ENCODE measurements around the gene NINJ2. TPM values are rescaled to one million over a fixed set of nuclear protein-coding genes. Genes with fewer than 3 reads are reported as not detected.

The NINJ2 gene
- total RNA-seq, 1 experiment from 2014 or later, result not detected

- CTCF ChIA-PET, result interaction anchor here (1.2 kb wide), 1 partner anchor 92 kb away, joined by 3 read pairs; no protein-coding TSS in a partner anchor
- peaks cover 30% of the 10 kb centered on the region for H3K27me3 Mint-ChIP-seq (ENCODE audit: unreplicated experiment)
- intact Hi-C loops (cut with micrococcal nuclease; ENCODE audit: unreplicated experiment), result no loop called here
- BruUV-seq (replicated peaks), result no TSS peak
- H3K36me3 Mint-ChIP-seq (ENCODE audit: insufficient read depth, unreplicated experiment), result no peaks in the 10 kb centered on the region
- TF ChIP-seq CTCF (IDR thresholded peaks at IDR 0.05; ENCODE audit: unreplicated experiment), result no peak
- H3K9me3 Mint-ChIP-seq (ENCODE audit: low read depth, unreplicated experiment), result no peaks in the 10 kb centered on the region
- H3K4me1 Mint-ChIP-seq (ENCODE audit: low read depth, unreplicated experiment), result peaks cover 21% of the 10 kb centered on the region
- H3K4me3 Mint-ChIP-seq (ENCODE audit: low read depth, unreplicated experiment), result no peak overlapping the region
- no peak overlapping the region for H3K27ac Mint-ChIP-seq (ENCODE audit: unreplicated experiment)
- DNase-seq, result no peak
These were observed 117.4 kb downstream of the NINJ2 start for GRCh38 chr12:545835-546234.

GRCh38 chr12:544941-545635 is 118.2 kb downstream of the NINJ2 start:
- intact Hi-C loops (cut with micrococcal nuclease; ENCODE audit: unreplicated experiment), result no loop called here
- no peak for DNase-seq
- CTCF ChIA-PET, result interaction anchor here (0.7 to 1.2 kb wide), 2 partner anchors 35 to 91 kb away, joined by 3 to 4 read pairs; no protein-coding TSS in a partner anchor
- Mint-ChIP-seq H3K27ac (ENCODE audit: unreplicated experiment) (no peak overlapping the region), H3K4me3 (ENCODE audit: low read depth, unreplicated experiment) (no peak overlapping the region), H3K4me1 (ENCODE audit: low read depth, unreplicated experiment) (peaks cover 28% of the 10 kb centered on the region), H3K27me3 (ENCODE audit: unreplicated experiment) (peaks cover 30% of the 10 kb centered on the region), H3K9me3 (ENCODE audit: low read depth, unreplicated experiment) (no peaks in the 10 kb centered on the region), H3K36me3 (ENCODE audit: insufficient read depth, unreplicated experiment) (no peaks in the 10 kb centered on the region)
- no peak for TF ChIP-seq CTCF (IDR thresholded peaks at IDR 0.05; ENCODE audit: unreplicated experiment)
- no TSS peak for BruUV-seq (replicated peaks)

GRCh38 chr12:544142-544541 is 119.1 kb downstream of the NINJ2 start:
- no peak for TF ChIP-seq CTCF (IDR thresholded peaks at IDR 0.05; ENCODE audit: unreplicated experiment)
- Mint-ChIP-seq H3K27me3 (ENCODE audit: unreplicated experiment) (peaks cover 30% of the 10 kb centered on the region), H3K4me3 (ENCODE audit: low read depth, unreplicated experiment) (no peak overlapping the region), H3K36me3 (ENCODE audit: insufficient read depth, unreplicated experiment) (peaks cover 6% of the 10 kb centered on the region), H3K9me3 (ENCODE audit: low read depth, unreplicated experiment) (no peaks in the 10 kb centered on the region), H3K4me1 (ENCODE audit: low read depth, unreplicated experiment) (peaks cover 37% of the 10 kb centered on the region), H3K27ac (ENCODE audit: unreplicated experiment) (no peak overlapping the region)
- no peak for DNase-seq
- BruUV-seq (replicated peaks), result no TSS peak
- intact Hi-C loops (cut with micrococcal nuclease; ENCODE audit: unreplicated experiment), result no loop called here
- CTCF ChIA-PET, result interaction anchor here (0.5 kb wide), 1 partner anchor 155 kb away, joined by 4 read pairs; the partner anchor contains the start of gene KDM5A

GRCh38 chr12:543114-543451 is 120.2 kb downstream of the NINJ2 start:
- Mint-ChIP-seq H3K27me3 (ENCODE audit: unreplicated experiment) (peaks cover 30% of the 10 kb centered on the region), H3K4me3 (ENCODE audit: low read depth, unreplicated experiment) (no peak overlapping the region), H3K27ac (ENCODE audit: unreplicated experiment) (no peak overlapping the region), H3K4me1 (ENCODE audit: low read depth, unreplicated experiment) (peaks cover 41% of the 10 kb centered on the region), H3K9me3 (ENCODE audit: low read depth, unreplicated experiment) (no peaks in the 10 kb centered on the region), H3K36me3 (ENCODE audit: insufficient read depth, unreplicated experiment) (peaks cover 13% of the 10 kb centered on the region)
- intact Hi-C loops (cut with micrococcal nuclease; ENCODE audit: unreplicated experiment), result no loop called here
- TF ChIP-seq CTCF (IDR thresholded peaks at IDR 0.05; ENCODE audit: unreplicated experiment), result no peak
- CTCF ChIA-PET, result interaction anchor here (0.7 kb wide), 1 partner anchor 101 kb away, joined by 4 read pairs; no protein-coding TSS in a partner anchor
- DNase-seq, result no peak
- BruUV-seq (replicated peaks), result no TSS peak
